H1 (cell line): Measurements from ENCODE around the gene RPTOR. TPM values are rescaled to one million over a fixed set of nuclear protein-coding genes. Genes with fewer than 3 reads are reported as not detected.

ENCODE experiments used
- CTCF ChIA-PET: fragments of 300-600 bp; sonication (Branson Sonifier 250); formaldehyde crosslinking; loops from one replicate; lab custom pipeline; 2021; ENCODE audit not compliant: partially characterized antibody; lab: Charles Lee
- POLR2A ChIA-PET: fragments of 300-600 bp; sonication (Branson Sonifier 250); formaldehyde crosslinking; loops from one replicate; lab custom pipeline; 2021; ENCODE audit warnings: inconsistent platforms; ENCODE audit not compliant: partially characterized antibody; lab: Charles Lee
- DNase-seq, 2 experiments: peaks; one replicate each; pipeline versions ENCODE4 v3.0.0 to v3.0.0-alpha.2; 2010 to 2022; ENCODE audit warnings: low spot score in 2 of 2, low read depth in 1 of 2, mixed read lengths in 1 of 2
- FAIRE-seq: peaks from 2 replicates; lab custom pipeline; 2011; peaks lifted over from hg19 to GRCh38; lab: Jason Lieb, UNC
- H2AFZ ChIP-seq: 2 replicates; pipeline ENCODE4 v1.8.1; 2012; ENCODE audit warnings: low read length, inconsistent platforms
- H2AK5ac ChIP-seq: 2 replicates; pipeline ENCODE4 v1.6.1; 2013; ENCODE audit warnings: low read depth, low read length
- H2BK120ac ChIP-seq: replicated peaks from 2 replicates; pipeline ENCODE3; 2013; ENCODE audit warnings: low read depth, low read length, inconsistent platforms
- H2BK12ac ChIP-seq: 2 replicates; pipeline ENCODE4 v1.6.1; 2013; ENCODE audit warnings: low read depth, low read length
- H2BK15ac ChIP-seq: 2 replicates; pipeline ENCODE4 v1.6.1; 2013; ENCODE audit warnings: low read length
- H2BK20ac ChIP-seq: 2 replicates; pipeline ENCODE4 v1.6.1; 2013; ENCODE audit warnings: low read length
- H2BK5ac ChIP-seq: 2 replicates; pipeline ENCODE4 v1.6.1; 2013; ENCODE audit warnings: low read depth, low read length
- H3K14ac ChIP-seq: 2 replicates; pipeline ENCODE4 v1.6.1; 2013; ENCODE audit warnings: inconsistent platforms; ENCODE audit not compliant: insufficient read length
- H3K18ac ChIP-seq: 2 replicates; pipeline ENCODE4 v1.6.1; 2013; ENCODE audit warnings: low read length; ENCODE audit errors: extremely low read depth
- H3K23ac ChIP-seq: 2 replicates; pipeline ENCODE4 v1.6.1; 2013; ENCODE audit warnings: inconsistent platforms; ENCODE audit not compliant: insufficient read length
- H3K23me2 ChIP-seq: 2 replicates; pipeline ENCODE4 v1.6.1; 2013; ENCODE audit warnings: low read depth, low read length
- H3K27ac ChIP-seq: 2 replicates; pipeline ENCODE4 v1.6.1; 2011; ENCODE audit warnings: low read depth, low read length, inconsistent platforms
- H3K27me3 ChIP-seq, 4 experiments: replicated peaks in 1 of 4; 1 replicate in 1 of 4; 2 replicates in 3 of 4; pipeline versions ENCODE4 v1.6.1 to v1.8.1; 2011 to 2013; ENCODE audit warnings: low read length in 3 of 4, mild to moderate bottlenecking in 3 of 4, inconsistent platforms in 2 of 4, mixed read lengths in 2 of 4, moderate library complexity in 1 of 4; ENCODE audit not compliant: control insufficient read depth in 3 of 4, insufficient read depth in 3 of 4; ENCODE audit errors: extremely low read depth in 1 of 4
- H3K36me3 ChIP-seq, 4 experiments: 2 replicates each; pipeline versions ENCODE4 v1.6.1 to v1.8.1; 2011 to 2013; ENCODE audit warnings: mild to moderate bottlenecking in 4 of 4, low read length in 3 of 4, moderate library complexity in 2 of 4, control low read depth in 1 of 4, inconsistent platforms in 1 of 4; ENCODE audit not compliant: insufficient read depth in 4 of 4, control insufficient read depth in 2 of 4
- H3K4ac ChIP-seq: replicated peaks from 2 replicates; pipeline ENCODE3; 2013; ENCODE audit warnings: low read length, low read depth, mixed read lengths, inconsistent platforms; ENCODE audit not compliant: insufficient read length
- H3K4me1 ChIP-seq, 4 experiments: replicated peaks in 1 of 4; 1 replicate in 1 of 4; 2 replicates in 3 of 4; pipeline versions ENCODE4 v1.6.1 to v1.8.1; 2011 to 2013; ENCODE audit warnings: low read length in 3 of 4, inconsistent platforms in 2 of 4, mixed read lengths in 1 of 4; ENCODE audit not compliant: insufficient read depth in 4 of 4, control insufficient read depth in 3 of 4
- H3K4me2 ChIP-seq, 2 experiments: 2 replicates each; pipeline versions ENCODE4 v1.6.1 to v1.8.1; 2011 to 2013; ENCODE audit warnings: low read depth in 2 of 2, low read length in 2 of 2, control low read depth in 1 of 2, inconsistent platforms in 1 of 2, mild to moderate bottlenecking in 1 of 2; ENCODE audit not compliant: insufficient read depth in 1 of 2
- H3K4me3 ChIP-seq, 4 experiments: fragments of 200-600, 300-600 bp in 1 of 4; sonication (generic), shearing (Covaris generic), sonication (Bioruptor Twin) in 1 of 4; 2 replicates each; pipeline versions ENCODE4 v1.5.1 to v1.8.1; 2011 to 2016; ENCODE audit warnings: low read length in 4 of 4, low read depth in 3 of 4, control low read depth in 2 of 4, inconsistent platforms in 2 of 4, mild to moderate bottlenecking in 2 of 4, mixed read lengths in 1 of 4, moderate library complexity in 1 of 4; ENCODE audit not compliant: insufficient read depth in 2 of 4; ENCODE audit errors: extremely low read depth in 1 of 4
- H3K56ac ChIP-seq: replicated peaks from 2 replicates; pipeline ENCODE3; 2013; ENCODE audit warnings: low read depth, mild to moderate bottlenecking, mixed read lengths, low read length, inconsistent platforms; ENCODE audit not compliant: insufficient read length
- H3K79me1 ChIP-seq: 2 replicates; pipeline ENCODE4 v1.6.1; 2013; ENCODE audit warnings: low read depth, low read length, control low read depth
- H3K79me2 ChIP-seq, 2 experiments: 2 replicates each; pipeline versions ENCODE4 v1.6.1 to v1.8.1; 2012 to 2013; ENCODE audit warnings: low read length in 2 of 2, mild to moderate bottlenecking in 2 of 2, inconsistent platforms in 1 of 2; ENCODE audit not compliant: insufficient read depth in 2 of 2, control insufficient read depth in 1 of 2
- H3K9ac ChIP-seq, 4 experiments: replicated peaks in 1 of 4; 1 replicate in 1 of 4; 2 replicates in 3 of 4; pipeline versions ENCODE4 v1.6.1 to v1.8.1; 2011 to 2013; ENCODE audit warnings: low read depth in 3 of 4, low read length in 3 of 4, control low read depth in 2 of 4, mild to moderate bottlenecking in 2 of 4, moderate library complexity in 2 of 4, inconsistent platforms in 1 of 4; ENCODE audit errors: extremely low read depth in 1 of 4
- H3K9me3 ChIP-seq, 2 experiments: 2 replicates each; pipeline versions ENCODE4 v1.6.1 to v1.8.1; 2012 to 2013; ENCODE audit warnings: mild to moderate bottlenecking in 2 of 2, moderate library complexity in 2 of 2, control low read depth in 1 of 2, inconsistent platforms in 1 of 2, low read depth in 1 of 2, low read length in 1 of 2, mixed read lengths in 1 of 2; ENCODE audit not compliant: insufficient read depth in 2 of 2
- H4K20me1 ChIP-seq, 2 experiments: replicated peaks in 1 of 2; 2 replicates each; pipeline versions ENCODE3 to v1.8.1; 2011 to 2013; ENCODE audit warnings: inconsistent platforms in 2 of 2, low read length in 2 of 2, mild to moderate bottlenecking in 1 of 2; ENCODE audit not compliant: insufficient read depth in 2 of 2, control insufficient read depth in 1 of 2
- H4K5ac ChIP-seq: 2 replicates; pipeline ENCODE4 v1.6.1; 2013; ENCODE audit warnings: low read length, low read depth, mixed read lengths, inconsistent platforms; ENCODE audit not compliant: insufficient read length
- H4K8ac ChIP-seq: 2 replicates; pipeline ENCODE4 v1.8.0; 2013; ENCODE audit warnings: mild to moderate bottlenecking, moderate library complexity, low read length, inconsistent platforms; ENCODE audit not compliant: insufficient read depth; ENCODE audit errors: extremely low read depth
- H4K91ac ChIP-seq: replicated peaks from 2 replicates; pipeline ENCODE3; 2013; ENCODE audit warnings: low read length, mixed read lengths, inconsistent platforms; ENCODE audit not compliant: insufficient read length
- BRCA1 ChIP-seq: IDR thresholded peaks from 2 replicates; pipeline ENCODE4 v1.6.1; 2012; ENCODE audit warnings: low read depth, low read length, improper control_type of control experiment
- CBX5 ChIP-seq: fragments of 300-800, 300-1000 bp; sonication (generic); IDR thresholded peaks from 2 replicates; pipeline ENCODE4 v1.7.1; 2016; ENCODE audit warnings: antibody characterized with exemption, low read length, low read depth
- CHD1 ChIP-seq: IDR thresholded peaks from 2 replicates; pipeline ENCODE4 v1.6.1; 2012; ENCODE audit warnings: low read depth, low read length, improper control_type of control experiment
- CHD2 ChIP-seq: IDR thresholded peaks from 2 replicates; pipeline ENCODE4 v1.6.1; 2012; ENCODE audit warnings: low read length, improper control_type of control experiment
- CREB1 ChIP-seq: IDR thresholded peaks from 2 replicates; pipeline ENCODE4 v1.6.1; 2012; ENCODE audit warnings: inconsistent platforms
- EZH2 ChIP-seq: fragments of 200-600 bp; sonication (generic); IDR thresholded peaks from 2 replicates; pipeline ENCODE4 v1.7.1; 2012; ENCODE audit warnings: low read depth, mild to moderate bottlenecking, moderate library complexity, low read length, inconsistent platforms; ENCODE audit not compliant: severe bottlenecking
- FOSL1 ChIP-seq: IDR thresholded peaks from 2 replicates; pipeline ENCODE4 v1.6.1; 2011; ENCODE audit warnings: mild to moderate bottlenecking, low read depth, low read length, moderate library complexity; ENCODE audit not compliant: insufficient read depth
- NANOG ChIP-seq: IDR thresholded peaks from 2 replicates; pipeline ENCODE4 v1.6.1; 2011; ENCODE audit warnings: low read length, low read depth, mild to moderate bottlenecking, inconsistent platforms; ENCODE audit not compliant: insufficient read depth, poor library complexity, severe bottlenecking
- POU5F1 ChIP-seq: IDR thresholded peaks from 2 replicates; pipeline ENCODE4 v1.6.1; 2011; ENCODE audit warnings: low read depth, mild to moderate bottlenecking, low read length, moderate library complexity
- SP1 ChIP-seq: IDR thresholded peaks from 2 replicates; pipeline ENCODE4 v1.6.1; 2011; ENCODE audit warnings: low read depth, low read length
- SP4 ChIP-seq: IDR thresholded peaks from 2 replicates; pipeline ENCODE4 v1.6.1; 2012; ENCODE audit warnings: low read length, inconsistent platforms
- TAF7 ChIP-seq: optimal IDR thresholded peaks from 2 replicates; pipeline ENCODE3; 2011; ENCODE audit warnings: low read depth, mild to moderate bottlenecking, inconsistent platforms, low read length, moderate library complexity, borderline replicate concordance
- TCF12 ChIP-seq: IDR thresholded peaks from 2 replicates; pipeline ENCODE4 v1.6.1; 2011; ENCODE audit warnings: low read depth, mild to moderate bottlenecking, low read length
- ZNF274 ChIP-seq: IDR thresholded peaks from 2 replicates; pipeline ENCODE4 v1.7.0; 2012; ENCODE audit warnings: low read length, borderline replicate concordance; ENCODE audit errors: extremely low read depth
- WGBS, 2 experiments: shearing (Covaris generic) in 1 of 2; methylation state at CpG; one replicate each; pipeline versions ENCODE4 v1.1.6 to v1.1.7; 2013 to 2015; ENCODE audit warnings: low lambda C conversion rate in 2 of 2, mixed read lengths in 2 of 2, inconsistent platforms in 1 of 2, low coverage in 1 of 2, missing lambda C conversion rate in 1 of 2; ENCODE audit not compliant: insufficient replicate concordance in 2 of 2, insufficient coverage in 1 of 2, insufficient read length in 1 of 2; ENCODE audit errors: extremely low coverage in 1 of 2, missing lambda C conversion rate in 1 of 2; 5-methylcytosine and 5-hydroxymethylcytosine counted together
- polyA plus RNA-seq, 7 experiments: library from polyadenylated mRNA; depleted of rRNA in 3 of 7; stranded (reverse) in 5 of 7; unstranded in 2 of 7; fragments of >200 nt in 5 of 7; fragments of 200-250 nt in 2 of 7; gene quantifications; 1 replicate in 5 of 7; 2 replicates in 1 of 7; 4 replicates in 1 of 7; pipeline versions ENCODE4 v1.2.1 to v1.2.3, GENCODE V29; 2011 to 2013; ENCODE audit warnings: missing spikeins in 2 of 7, mixed read lengths in 2 of 7
- total RNA-seq: library from RNA; stranded (reverse); fragmentation: NEBNext Ultra II Directional; extraction: Animal tissue kit (Norgen Biotek cat#: 25700); gene quantifications from 2 replicates; pipeline ENCODE4 v1.2.1, GENCODE V29; 2021

Gene RPTOR
- total and polyA plus RNA-seq, 2 of the 8 experiments (the other 6 are each of a cell fraction or from before 2014, with no cell fraction given), result 6.9 to 28.7 TPM

DNA sequence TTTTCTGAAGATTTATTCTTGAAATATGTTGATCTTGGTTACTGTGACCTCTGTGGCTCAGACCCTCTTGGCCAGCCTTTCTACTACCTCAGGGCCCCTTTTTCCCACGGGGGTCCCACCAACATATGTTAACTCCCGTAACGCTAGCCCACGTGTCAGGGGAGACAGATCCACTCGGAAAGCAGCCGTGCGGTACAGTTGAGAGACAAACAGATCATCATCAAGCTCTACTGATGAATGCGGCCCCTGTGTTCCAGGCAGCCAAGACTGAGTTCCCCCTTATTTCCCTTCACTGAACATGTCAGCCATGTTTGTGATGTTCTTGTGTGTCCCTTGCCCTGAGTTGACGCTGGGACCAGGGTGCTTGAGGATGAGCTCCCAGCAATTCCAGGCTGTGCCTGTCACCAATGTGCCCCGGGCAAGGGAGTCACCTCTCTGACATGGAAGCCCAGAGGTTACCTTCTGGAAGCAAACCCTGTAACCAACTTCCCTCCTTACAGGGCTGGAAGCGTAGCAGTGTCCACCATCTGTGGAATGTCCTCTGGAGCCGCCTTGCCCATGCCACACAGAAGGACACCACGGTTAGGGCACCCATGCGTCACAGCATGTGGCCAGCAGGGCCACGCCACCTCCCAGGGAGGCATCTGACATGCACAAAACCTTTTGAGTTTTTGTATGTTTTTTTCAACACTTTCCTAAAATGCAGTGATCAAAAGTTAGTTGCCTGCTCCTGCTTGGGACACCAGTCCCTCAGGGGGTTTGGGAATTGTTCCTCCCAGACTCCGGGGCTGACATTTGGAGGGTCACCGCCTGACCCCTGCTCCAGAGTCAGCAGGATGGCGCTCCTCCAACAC, 253.3 kb downstream of the RPTOR start:
- Histone ChIP-seq H4K20me1 (peaks cover 0 to 3% of the 10 kb centered on the region in 2 experiments), H3K9me3 (no peaks in the 10 kb centered on the region), H3K23me2 (no peaks in the 10 kb centered on the region), H3K4me3 (no peak overlapping the region), H2AK5ac (no peak overlapping the region), H3K4me2 (no peak overlapping the region), H3K36me3 (no peaks in the 10 kb centered on the region), H2BK20ac (no peak overlapping the region), H3K9ac (no peak overlapping the region), H2AFZ (no peak overlapping the region), H3K79me1 (0 out of 2 replicates have a peak, but pooled peaks cover 6% of the 10 kb centered on the region), H2BK120ac (no peak overlapping the region), H4K91ac (no peak overlapping the region), H3K14ac (no peak overlapping the region), H3K18ac (no peak overlapping the region), H2BK15ac (no peak overlapping the region), H3K56ac (no peak overlapping the region), H2BK5ac (no peak overlapping the region; the same call in 1 of the 2 replicates), H3K4me1 (no peaks in the 10 kb centered on the region), H3K27ac (no peak overlapping the region), H3K27me3 (no peaks in the 10 kb centered on the region), H4K5ac (no peak overlapping the region), H2BK12ac (no peak overlapping the region), H4K8ac (no peak overlapping the region), H3K4ac (no peak overlapping the region), H3K23ac (no peak overlapping the region), H3K79me2 (no peaks in the 10 kb centered on the region)
- no peak for FAIRE-seq
- DNase-seq, result no peak
- POLR2A ChIA-PET, result no interaction called here
- 88% methylated on average over 18 of the region's 18 CpGs; no CpG with 5 or more reads in 1 of the 2 experiments for WGBS, 2 experiments
- CTCF ChIA-PET, result interaction anchor here (1.4 kb wide), 1 partner anchor 21 kb away, joined by 3 read pairs; no protein-coding TSS in a partner anchor
- no peak for TF ChIP-seq TAF7
- no peak for TF ChIP-seq CBX5
- TF ChIP-seq CHD1, result no peak
- TF ChIP-seq POU5F1, result no peak
- no peak for TF ChIP-seq FOSL1
- no peak for TF ChIP-seq SP4
- TF ChIP-seq SP1, result no peak
- no peak for TF ChIP-seq ZNF274
- TF ChIP-seq NANOG, result no peak
- no peak for TF ChIP-seq CREB1
- TF ChIP-seq CHD2, result no peak
- no peak for TF ChIP-seq TCF12
- TF ChIP-seq BRCA1, result no peak
- TF ChIP-seq EZH2, result no peak
